A204.1 (cell line): ENCODE measurements around the gene ZNF571.

ENCODE experiments used
- FAIRE-seq: peaks from 2 replicates; lab custom pipeline; 2012; peaks lifted over from hg19 to GRCh38; lab: Jason Lieb, UNC

The ZNF571 gene

GRCh38 chr19:37594304-37594981 lies at the start of gene ZNF571, which contains the start of gene ZNF540:
Gene ZNF571, minus strand, starts transcription at chr19:37594792. Its CDS starts 8,116 bp downstream, at chr19:37586676.
Gene ZNF540, plus strand, starts transcription at chr19:37594876. Its CDS starts 3,572 bp downstream, at chr19:37598448.
- peak; percentile 89 for FAIRE-seq

GRCh38 chr19:37635076-37636056 lies 40.8 kb upstream of the ZNF571 start:
- no peak for FAIRE-seq

DNA sequence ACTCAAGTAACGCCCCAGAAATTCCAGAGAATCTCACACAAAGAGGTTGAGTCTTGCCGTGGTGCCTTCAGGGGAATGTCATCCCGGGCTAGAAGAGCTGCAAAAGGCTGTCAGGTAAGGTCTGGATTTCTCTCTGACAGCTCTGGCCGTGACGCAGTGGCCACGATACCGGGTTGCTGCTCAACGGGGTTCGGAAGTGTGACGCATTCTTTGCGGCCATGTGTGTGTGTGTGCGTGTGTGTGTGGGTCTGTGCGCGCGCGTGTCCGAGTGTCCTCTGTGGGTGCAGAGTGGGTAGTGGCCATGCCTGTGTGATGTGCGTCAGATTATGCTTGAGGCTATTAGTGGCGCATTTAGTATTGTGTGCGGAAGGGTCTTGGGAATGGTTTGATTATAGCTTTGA lies 390 bp upstream of the ZNF571 start:
- FAIRE-seq = no peak

- FAIRE-seq = no peak
These were observed 642 bp downstream of the ZNF571 start for GRCh38 chr19:37593996-37594303.

GRCh38 chr19:37583340-37583739 lies 11.3 kb downstream of the ZNF571 start:
- FAIRE-seq = no peak

DNA sequence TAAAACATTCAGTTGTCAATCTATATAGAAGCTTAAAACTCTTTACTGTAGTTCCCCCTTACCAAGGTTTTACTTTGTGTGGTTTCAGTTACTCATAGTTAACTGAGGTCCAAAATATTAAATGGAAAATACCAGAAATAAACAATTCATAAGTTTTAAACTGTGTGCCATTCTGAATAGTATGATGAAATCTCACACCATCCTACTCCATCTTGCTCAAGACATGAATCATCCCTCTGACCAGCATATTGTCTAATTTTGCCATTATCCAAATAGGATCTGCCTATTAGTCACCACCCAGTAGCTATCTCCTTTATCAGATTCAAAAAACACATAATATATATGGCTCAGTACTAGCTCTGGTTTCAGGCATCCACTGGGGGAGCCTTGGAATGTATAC lies 22.4 kb downstream of the ZNF571 start:
- no peak for FAIRE-seq

DNA sequence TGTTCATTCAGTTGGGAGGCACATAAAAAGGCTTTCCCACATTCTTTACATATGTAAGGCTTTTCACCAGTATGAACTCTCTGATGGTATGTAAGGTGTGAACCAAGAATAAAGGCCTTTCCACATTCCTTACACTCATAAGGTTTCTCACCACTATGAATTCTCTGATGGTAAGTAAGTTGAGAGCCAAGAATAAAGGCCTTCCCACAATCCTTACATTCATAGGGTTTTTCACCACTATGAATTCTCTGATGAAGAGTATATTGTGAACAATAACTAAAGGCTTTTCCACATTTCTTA lies 29.3 kb downstream of the ZNF571 start:
- no peak for FAIRE-seq

DNA sequence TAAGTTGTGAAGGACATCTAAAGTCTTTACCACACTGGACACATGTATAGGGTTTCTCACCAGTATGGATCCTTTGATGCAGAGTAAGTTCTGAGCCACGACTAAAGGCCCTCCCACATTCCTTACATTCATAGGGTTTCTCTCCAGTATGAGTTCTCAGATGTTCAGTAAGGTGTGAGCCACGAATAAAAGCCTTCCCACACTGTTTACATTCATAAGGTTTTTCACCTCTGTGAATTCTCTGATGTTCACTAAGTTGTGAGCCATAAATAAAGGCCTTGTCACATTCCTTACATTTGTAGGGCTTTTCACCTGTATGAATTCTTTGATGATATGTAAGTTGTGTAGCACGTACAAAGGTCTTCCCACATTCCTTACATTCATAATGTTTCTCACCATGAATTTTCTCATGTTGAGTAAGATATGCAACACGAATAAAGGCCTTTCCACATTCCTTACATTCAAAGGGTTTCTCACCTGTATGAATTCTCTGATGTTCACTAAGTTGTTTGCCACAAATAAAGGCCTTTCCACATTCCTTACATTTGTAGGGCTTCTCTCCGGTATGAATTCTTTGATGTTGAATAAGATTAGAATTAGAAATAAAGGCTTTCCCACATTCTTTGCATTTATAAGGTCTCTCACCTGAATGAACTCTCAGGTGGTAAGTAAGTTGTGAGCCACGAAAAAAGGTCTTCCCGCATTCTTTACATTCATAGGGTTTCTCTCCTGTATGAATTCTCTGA lies 29.8 kb downstream of the ZNF571 start:
- no peak for FAIRE-seq

- FAIRE-seq = peak; percentile 6
These were observed 31.1 kb downstream of the ZNF571 start for GRCh38 chr19:37563518-37563917.

DNA sequence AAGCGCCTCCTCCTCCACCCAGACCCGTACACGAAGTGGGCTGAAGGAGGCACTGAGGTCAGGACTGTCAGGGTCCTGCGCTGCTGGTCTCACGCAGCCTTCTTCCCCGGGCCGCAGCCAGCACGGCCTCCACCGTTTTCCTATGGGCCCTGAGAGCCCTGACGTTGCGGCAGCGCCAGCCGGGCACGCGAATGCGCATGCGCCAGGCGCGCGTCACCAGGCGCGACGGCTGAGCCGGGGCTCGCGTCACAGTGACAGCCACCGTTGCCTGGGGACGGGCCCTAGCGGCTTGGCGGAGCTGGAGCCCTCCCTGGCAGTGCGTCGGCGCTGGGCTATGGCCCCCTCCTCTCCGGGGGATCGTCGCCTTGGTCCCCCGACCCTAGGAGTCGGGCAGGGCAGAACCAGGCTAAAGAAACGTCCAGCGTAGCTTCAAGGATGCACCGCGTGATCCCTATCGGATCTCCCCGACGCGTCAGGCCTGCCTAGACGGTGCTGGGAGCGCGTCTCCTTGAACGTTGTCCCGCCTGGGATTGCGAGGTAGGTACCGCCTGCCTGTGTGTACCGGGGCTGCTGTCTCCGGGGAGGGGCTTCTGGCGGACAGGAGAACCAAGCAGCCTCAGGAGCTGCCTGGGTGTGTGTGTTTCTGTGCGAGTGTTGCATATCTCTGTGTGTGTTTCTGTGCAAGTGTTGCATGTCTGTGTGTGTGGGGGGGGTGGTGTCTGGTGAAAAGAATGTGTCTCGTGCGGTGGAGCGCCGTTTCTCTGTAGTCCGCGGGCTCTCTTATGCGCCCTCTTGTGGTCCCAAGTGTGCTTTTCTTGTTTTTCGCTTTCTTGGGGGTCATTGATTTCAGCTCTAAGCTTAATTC lies 43.2 kb downstream of the ZNF571 start:
- FAIRE-seq = no peak

GRCh38 chr19:37537391-37537947 lies 57.1 kb downstream of the ZNF571 start:
- FAIRE-seq = no peak

- FAIRE-seq = no peak
These were observed 74.7 kb downstream of the ZNF571 start for GRCh38 chr19:37519890-37520289.
